ENCODE results near the gene CCL7.

DNA sequence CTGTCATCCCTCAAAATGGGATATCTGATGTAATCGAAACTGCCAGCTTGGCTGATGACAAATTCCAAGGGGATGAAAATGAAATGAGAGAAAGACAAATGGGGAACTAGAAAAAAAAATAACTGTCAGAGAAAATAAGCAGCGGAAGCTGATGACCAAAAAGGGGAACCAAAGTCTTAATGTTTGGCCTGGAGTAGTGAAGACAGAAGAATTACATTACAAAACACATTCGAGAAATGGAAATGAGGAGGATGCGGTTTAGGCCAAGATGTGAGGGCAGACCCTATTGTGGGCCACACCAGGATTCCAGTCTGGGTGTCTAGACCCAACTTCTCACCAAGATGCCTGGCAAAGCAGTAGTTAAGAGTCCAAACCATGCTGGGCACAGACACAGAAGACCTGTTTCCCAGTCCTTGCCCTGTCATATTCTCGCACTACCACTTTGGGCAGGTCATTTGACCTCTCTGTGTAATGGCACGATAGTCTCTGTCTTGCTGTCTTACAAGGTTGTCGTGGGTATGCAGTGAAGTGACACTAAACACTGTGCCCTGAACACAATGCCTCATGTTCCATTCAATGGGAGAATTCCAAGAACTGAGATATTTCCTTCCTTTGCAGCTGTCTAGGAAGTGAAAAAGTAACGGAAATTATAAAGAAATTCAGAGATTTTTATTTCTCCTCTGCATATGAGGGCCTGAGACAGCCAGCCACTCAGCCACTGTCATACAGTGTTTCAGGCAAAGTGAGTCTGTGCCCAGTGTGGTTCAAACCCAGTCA is 27.2 kb upstream of the CCL7 start:
- TF ChIP-seq, protein P1, sequence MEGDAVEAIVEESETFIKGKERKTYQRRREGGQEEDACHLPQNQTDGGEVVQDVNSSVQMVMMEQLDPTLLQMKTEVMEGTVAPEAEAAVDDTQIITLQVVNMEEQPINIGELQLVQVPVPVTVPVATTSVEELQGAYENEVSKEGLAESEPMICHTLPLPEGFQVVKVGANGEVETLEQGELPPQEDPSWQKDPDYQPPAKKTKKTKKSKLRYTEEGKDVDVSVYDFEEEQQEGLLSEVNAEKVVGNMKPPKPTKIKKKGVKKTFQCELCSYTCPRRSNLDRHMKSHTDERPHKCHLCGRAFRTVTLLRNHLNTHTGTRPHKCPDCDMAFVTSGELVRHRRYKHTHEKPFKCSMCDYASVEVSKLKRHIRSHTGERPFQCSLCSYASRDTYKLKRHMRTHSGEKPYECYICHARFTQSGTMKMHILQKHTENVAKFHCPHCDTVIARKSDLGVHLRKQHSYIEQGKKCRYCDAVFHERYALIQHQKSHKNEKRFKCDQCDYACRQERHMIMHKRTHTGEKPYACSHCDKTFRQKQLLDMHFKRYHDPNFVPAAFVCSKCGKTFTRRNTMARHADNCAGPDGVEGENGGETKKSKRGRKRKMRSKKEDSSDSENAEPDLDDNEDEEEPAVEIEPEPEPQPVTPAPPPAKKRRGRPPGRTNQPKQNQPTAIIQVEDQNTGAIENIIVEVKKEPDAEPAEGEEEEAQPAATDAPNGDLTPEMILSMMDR (IDR thresholded peaks at IDR 0.05) = no peak
- TF ChIP-seq ZFX (IDR thresholded peaks at IDR 0.05; ENCODE audit: borderline replicate concordance) = no peak
